GM23248 (cell line): ENCODE data around the gene ZNF579.

Experiments used
- EZH2 ChIP-seq: fragments of 200-600 bp; sonication (generic); IDR thresholded peaks from 2 replicates; pipeline ENCODE4 v1.6.1; 2018; ENCODE audit warnings: antibody characterized with exemption, mild to moderate bottlenecking; ENCODE audit not compliant: insufficient read depth, poor library complexity, severe bottlenecking
- EZH2phosphoT487 ChIP-seq: fragments of 200-600 bp; sonication (generic); IDR thresholded peaks from 2 replicates; pipeline ENCODE4 v1.6.1; 2018; ENCODE audit warnings: antibody characterized with exemption, moderate library complexity, mild to moderate bottlenecking, low read depth; ENCODE audit not compliant: insufficient read depth

DNA sequence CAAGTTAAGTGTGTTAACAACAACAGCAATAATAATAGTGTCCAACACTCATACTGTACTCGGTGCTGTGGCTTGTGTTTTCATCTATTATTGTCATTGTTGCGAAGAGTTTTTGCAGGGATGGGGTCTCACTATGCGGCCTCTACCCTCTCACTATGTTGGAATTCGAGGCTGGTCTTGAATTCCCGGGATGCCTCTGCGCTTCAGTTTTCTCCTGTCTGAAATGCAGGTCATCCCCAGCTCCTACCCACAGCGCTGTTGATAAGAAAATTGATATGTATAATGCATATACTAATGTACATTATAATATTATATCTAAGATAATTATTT is 30.4 kb downstream of the ZNF579 start:
- TF ChIP-seq EZH2phosphoT487 (no peak), EZH2 (no peak)
